Panc1 (cell line): Measurements from ENCODE around the gene CCDC171.

Experiments used
- SIN3A ChIP-seq: IDR thresholded peaks from 2 replicates; pipeline ENCODE4 v1.6.1; 2012; ENCODE audit warnings: low read depth, mild to moderate bottlenecking, low read length, moderate library complexity, borderline replicate concordance; ENCODE audit not compliant: insufficient read depth
- TF ChIP-seq, protein P1 (sequence below): fragments of 450-650 bp; IDR thresholded peaks from 2 replicates; pipeline ENCODE4 v1.5.1; 2017; ENCODE audit warnings: mild to moderate bottlenecking

GRCh38 chr9:15834541-15834940 is 281.7 kb downstream of the CCDC171 start:
- TF ChIP-seq, protein P1, sequence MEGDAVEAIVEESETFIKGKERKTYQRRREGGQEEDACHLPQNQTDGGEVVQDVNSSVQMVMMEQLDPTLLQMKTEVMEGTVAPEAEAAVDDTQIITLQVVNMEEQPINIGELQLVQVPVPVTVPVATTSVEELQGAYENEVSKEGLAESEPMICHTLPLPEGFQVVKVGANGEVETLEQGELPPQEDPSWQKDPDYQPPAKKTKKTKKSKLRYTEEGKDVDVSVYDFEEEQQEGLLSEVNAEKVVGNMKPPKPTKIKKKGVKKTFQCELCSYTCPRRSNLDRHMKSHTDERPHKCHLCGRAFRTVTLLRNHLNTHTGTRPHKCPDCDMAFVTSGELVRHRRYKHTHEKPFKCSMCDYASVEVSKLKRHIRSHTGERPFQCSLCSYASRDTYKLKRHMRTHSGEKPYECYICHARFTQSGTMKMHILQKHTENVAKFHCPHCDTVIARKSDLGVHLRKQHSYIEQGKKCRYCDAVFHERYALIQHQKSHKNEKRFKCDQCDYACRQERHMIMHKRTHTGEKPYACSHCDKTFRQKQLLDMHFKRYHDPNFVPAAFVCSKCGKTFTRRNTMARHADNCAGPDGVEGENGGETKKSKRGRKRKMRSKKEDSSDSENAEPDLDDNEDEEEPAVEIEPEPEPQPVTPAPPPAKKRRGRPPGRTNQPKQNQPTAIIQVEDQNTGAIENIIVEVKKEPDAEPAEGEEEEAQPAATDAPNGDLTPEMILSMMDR = no peak
- TF ChIP-seq SIN3A = no peak
